Fibroblast of gingiva (primary cell): Measurements from ENCODE around the gene SDHB.
A peak's percentile ranks its signal among the peaks of the same experiment; 100 is the strongest.

Experiments
- DNase-seq: peaks from one replicate; pipeline ENCODE4 v3.0.0-alpha.2; 2011; ENCODE audit warnings: low read depth

Gene SDHB

GRCh38 chr1:17053685-17054410 is at the start of gene SDHB:
Gene SDHB (minus strand): TSS chr1:17054032. CDS start chr1:17054019, 13 bp downstream.
- peak; percentile 97 for DNase-seq

- DNase-seq, result no peak
These were observed 48.4 kb upstream of the SDHB start for GRCh38 chr1:17102232-17102631.

GRCh38 chr1:17101261-17101660 is 47.4 kb upstream of the SDHB start:
- DNase-seq, result no peak

DNA sequence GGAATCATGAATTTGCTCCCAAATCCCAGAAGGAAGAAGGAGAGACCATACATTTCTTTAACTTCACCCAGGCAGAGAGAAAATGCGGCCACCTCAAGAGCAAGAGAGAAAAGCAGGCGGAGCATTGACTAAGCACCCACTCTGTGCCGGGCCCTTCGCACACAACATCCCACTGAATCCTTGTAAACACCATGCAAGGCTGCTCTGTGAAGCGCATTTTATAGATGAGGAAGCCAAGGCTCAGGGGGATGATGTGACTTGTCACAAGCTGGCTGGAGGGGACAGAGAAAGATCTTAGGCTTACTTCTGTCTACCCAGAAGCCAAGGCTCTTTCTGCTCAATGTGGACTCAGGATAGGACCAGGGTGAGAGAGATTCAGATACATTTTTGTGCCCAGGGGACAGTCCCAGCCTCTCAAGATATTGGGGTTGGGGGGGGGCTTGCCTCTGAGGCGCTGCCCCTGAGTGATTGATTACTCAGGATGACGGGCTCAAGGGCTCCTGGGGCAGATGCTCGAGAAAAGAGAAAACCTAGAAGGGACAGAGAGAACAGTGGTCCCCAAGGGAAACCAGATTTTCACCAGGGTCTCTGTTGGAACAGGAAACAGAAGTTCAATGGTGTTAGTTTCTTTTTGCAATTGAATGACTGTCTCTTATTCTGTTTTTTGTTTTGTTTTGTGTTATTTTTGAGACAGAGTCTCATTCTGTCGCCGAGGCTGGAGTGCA is 45.9 kb upstream of the SDHB start:
- DNase-seq, result no peak

DNA sequence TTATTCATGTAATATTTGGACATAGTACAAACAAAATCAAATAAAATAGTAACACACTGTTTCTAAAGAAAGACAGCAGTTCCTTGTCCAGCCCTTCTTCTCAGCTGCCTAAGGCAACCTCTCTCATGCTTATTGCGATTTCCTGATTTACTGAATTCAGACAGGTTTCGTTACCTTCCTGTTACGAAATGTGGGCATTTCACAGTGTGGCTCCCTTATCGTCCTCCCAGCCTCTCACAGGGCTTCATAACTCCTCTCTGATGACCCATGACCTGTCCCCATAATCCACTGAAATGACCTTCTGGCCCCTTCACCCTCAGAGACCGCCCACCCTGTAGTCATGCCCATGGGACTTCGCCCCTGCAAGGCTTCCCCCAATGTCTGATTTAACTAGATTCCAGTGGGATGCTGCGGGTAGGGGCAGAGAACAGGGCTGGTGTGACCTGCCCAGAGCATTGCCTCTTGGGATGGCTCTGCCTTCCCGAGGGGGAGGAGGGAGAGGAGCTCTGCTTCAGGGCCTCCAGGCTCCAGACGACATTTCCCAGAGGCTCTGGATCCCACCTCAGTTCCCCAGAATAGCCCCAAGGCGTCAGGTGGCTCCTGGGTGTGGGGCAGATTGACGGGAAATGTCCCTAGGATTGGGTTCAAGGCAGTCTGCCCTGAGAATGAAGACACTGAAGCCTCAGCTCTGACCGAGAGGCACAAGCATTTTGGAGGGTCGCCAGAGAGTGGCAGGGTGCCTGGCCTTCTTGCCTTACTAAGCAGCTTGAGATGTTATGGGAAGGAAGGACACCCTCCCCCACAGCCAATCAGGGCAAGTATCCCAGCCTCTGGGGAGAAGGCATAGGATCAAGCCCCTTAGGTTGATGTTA is 44.9 kb upstream of the SDHB start:
- peak; percentile 31 for DNase-seq

- no peak for DNase-seq
These were observed 44.0 kb upstream of the SDHB start for GRCh38 chr1:17097787-17098186.

DNA sequence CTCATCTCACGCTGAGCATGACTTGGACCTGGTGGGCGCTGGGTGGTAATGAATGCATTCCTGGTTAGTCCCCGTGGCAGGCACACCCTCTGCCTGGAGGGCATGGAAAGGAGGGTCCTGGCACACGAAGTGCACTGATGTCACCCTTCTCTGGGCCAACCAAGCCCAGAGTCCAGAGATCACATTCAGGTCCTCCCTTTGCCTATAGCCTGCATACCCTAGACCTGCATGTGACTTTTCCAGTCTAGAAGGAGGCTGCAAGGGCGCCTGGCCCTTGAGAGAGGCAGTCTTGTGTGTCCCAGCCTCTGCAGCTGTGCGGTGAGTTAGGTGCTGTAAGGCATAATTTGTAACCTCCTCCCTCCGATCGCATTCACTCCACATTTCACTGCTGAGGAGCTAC is 43.3 kb upstream of the SDHB start:
- DNase-seq, result no peak

- DNase-seq, result no peak
These were observed 42.8 kb upstream of the SDHB start for GRCh38 chr1:17096584-17096983.

GRCh38 chr1:17095141-17095540 is 41.3 kb upstream of the SDHB start:
- DNase-seq, result no peak

- DNase-seq, result no peak
These were observed 40.8 kb upstream of the SDHB start for GRCh38 chr1:17094664-17095063.

- DNase-seq, result no peak
These were observed 40.1 kb upstream of the SDHB start for GRCh38 chr1:17093822-17094393.

- DNase-seq, result no peak
These were observed 37.4 kb upstream of the SDHB start for GRCh38 chr1:17091252-17091651.

DNA sequence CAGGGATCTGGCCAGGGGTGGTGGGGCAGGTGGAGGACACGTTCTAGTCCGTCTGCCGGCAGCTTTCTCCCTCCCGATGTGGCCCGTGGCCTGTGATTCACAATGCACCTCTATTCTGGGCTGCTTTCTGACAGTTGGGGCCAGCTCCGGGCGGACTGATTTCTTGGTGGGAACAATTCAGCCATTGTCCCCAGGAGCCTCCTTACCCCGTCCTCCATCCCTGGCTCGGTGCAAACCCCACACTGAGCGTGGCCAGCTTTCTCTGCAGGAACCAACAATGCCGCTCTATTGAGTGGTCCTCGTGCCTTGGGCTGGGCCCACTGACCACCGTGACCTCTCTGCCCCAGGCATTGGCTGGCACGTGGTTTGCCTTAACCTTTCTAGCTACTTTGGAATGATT is 35.7 kb upstream of the SDHB start:
- no peak for DNase-seq

DNA sequence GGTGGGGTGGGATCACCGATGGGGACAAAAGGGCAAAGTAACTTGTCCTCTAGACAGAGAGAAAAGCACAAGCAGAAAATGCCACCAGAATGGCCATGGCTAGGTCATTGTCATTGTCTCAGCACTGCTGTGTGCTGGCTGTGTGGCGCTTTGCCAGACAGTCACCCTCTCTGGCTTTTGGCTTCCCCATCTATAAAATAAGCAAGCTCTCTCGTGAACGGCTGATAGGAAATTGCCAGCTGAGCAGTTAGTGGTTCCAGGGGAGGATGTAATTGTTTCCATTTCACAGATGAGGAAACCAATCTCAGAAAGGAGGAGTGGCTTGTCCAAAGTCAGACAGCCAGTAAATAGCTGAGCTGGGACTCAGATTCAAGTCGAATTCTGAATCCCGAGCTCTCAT is 32.9 kb upstream of the SDHB start:
- DNase-seq, result no peak

DNA sequence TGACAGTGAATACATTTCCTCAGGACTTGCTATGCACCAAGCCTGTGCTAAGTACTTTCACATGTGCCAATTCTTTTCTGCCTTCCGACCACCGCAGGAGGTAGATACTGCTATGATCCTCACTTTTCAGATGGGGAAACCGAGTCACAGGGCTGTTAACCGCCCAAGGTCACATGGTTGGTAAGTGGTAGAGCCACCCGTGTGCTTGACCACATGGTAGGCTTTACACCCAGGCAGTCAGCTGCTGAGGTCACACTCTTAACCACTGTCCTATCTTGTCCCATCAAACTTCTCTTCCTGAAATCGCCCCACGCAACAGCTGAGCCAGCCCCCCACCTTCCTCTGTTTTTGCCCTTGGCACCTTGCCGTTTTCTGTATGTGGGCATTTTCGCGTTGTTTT is 31.0 kb upstream of the SDHB start:
- DNase-seq, result no peak

GRCh38 chr1:17082761-17083160 is 28.9 kb upstream of the SDHB start:
- no peak for DNase-seq

DNA sequence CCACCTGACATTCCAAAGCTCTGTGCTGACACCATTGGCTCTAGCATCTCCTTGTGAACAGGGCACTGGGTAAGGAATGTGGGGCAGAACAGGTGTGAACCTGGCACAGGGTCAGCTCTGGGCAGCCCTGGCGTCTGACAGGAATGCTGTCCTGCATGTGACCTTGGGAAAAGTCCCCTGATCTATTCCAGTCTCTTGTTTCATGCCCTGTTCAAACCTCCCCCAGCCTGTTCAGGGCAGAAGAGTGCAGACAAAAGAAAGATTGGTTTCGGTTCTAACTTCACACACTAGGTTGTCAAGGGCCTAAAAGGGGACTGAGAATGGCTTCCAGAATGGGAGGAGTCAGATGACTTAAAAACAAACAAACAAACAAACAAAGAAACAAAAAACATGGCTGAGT is 27.6 kb upstream of the SDHB start:
- DNase-seq, result no peak

DNA sequence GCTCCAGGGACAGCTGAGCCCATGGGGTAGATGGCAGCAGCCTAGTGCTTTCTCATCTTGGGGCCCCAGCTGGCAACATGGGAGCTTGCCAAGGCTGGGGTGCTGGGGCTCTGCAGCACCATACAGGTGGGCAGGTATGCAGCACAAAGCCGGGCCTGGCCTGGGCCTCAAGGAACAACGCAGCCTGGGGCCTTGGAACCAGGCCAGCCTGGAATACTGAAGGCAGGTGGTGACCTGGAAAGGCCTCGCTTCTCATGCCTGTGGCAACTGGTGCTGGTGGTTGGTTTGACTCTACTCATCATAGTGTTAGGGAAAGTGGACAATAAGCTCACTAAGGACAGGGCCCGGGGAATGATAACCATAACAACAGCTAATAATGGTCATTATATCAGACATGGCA is 27.0 kb upstream of the SDHB start:
- DNase-seq, result no peak

- DNase-seq, result no peak
These were observed 26.4 kb upstream of the SDHB start for GRCh38 chr1:17080085-17080759.

DNA sequence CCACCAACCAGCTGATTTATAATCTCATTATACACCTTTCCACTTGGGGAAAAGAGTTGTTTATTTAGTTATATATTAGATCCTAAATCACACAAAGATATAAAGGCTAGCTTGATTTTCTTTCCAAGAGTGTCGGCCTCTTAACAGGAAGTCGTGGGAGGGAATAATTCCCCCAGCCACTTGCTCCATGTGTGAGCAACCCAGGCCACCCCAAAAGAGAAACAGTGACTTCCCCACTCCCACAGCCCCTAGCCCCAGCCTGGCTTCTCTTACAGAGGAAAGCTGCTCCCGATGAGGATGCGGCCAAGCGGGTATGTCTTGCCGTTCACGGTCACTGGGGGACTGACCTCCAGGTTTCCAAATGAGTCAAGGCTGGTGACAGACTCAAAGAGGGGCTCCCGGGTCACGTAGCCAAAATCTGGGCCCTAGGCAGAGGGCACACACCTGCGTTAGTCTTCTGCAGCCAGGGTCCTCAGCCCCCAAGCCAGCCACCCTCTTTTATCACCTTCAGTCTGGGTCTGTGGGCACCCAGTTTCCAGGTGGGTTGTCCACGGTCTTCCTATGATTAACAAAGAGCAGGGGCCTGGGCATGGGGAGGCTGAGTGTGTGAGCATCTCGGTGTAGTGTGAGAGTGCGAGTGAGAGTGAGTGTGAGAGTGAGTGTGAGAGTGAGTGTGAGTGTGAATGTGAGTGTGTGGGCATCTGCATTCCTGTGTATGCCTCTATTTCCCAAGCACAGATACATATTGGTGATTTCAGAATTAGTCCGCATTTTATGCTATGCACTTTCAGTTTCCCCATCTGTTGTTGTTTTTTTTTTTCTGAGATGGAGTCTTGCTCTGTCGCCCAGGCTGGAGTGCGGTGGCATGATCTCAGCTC is 25.4 kb upstream of the SDHB start:
- DNase-seq, result no peak
